Subcutaneous abdominal adipose tissue (tissue), 5 donors: ENCODE measurements around the gene NRG4.
A peak's percentile ranks its signal among the peaks of the same experiment; 100 is the strongest.

Experiments used
- H3K27ac ChIP-seq: one replicate; pipeline ENCODE4 v1.7.0; 2013; ENCODE audit warnings: low read depth, mild to moderate bottlenecking, inconsistent platforms, low read length, moderate library complexity
- H3K27me3 ChIP-seq, 5 donors: one replicate each; pipeline ENCODE4 v1.7.0; 2013; ENCODE audit warnings: low read length in 5 of 5, inconsistent platforms in 1 of 5; ENCODE audit not compliant: control insufficient read depth in 5 of 5, insufficient read depth in 4 of 5
- H3K36me3 ChIP-seq, 5 donors: one replicate each; pipeline ENCODE4 v1.7.0; 2013; ENCODE audit warnings: low read length in 5 of 5; ENCODE audit not compliant: control insufficient read depth in 5 of 5, insufficient read depth in 5 of 5
- H3K4me1 ChIP-seq, 5 donors: one replicate each; pipeline ENCODE4 v1.7.0; 2013; ENCODE audit warnings: low read length in 5 of 5, mild to moderate bottlenecking in 3 of 5, moderate library complexity in 1 of 5; ENCODE audit not compliant: control insufficient read depth in 5 of 5, insufficient read depth in 5 of 5
- H3K4me3 ChIP-seq, 5 donors: one replicate each; pipeline ENCODE4 v1.7.0; 2013; ENCODE audit warnings: low read length in 5 of 5, low read depth in 1 of 5
- H3K9ac ChIP-seq, 5 donors: one replicate each; pipeline ENCODE4 v1.7.0; 2013; ENCODE audit warnings: low read length in 5 of 5, mild to moderate bottlenecking in 4 of 5, moderate library complexity in 3 of 5
- H3K9me3 ChIP-seq, 5 donors: one replicate each; pipeline ENCODE4 v1.7.0; 2013; ENCODE audit warnings: low read length in 5 of 5; ENCODE audit not compliant: control insufficient read depth in 5 of 5
- donor health status: healthy.
- donor health status: healthy.
- donor health status: healthy.
- donor health status: healthy.
- donor health status: healthy.

NRG4 gene

GRCh38 chr15:75929799-75930565 lies 82.2 kb downstream of the NRG4 start:
- Histone ChIP-seq H3K36me3 (peaks cover 28 to 37% (median 34%) of the 10 kb centered on the region in 5 donors), H3K27me3 (no peaks in the 10 kb centered on the region), H3K9ac (peak overlapping the region in 1 of 5 donors; percentile 20)

GRCh38 chr15:75928680-75929608 lies 83.3 kb downstream of the NRG4 start:
- Histone ChIP-seq H3K4me1 (peaks cover 0 to 3% (median 0%) of the 10 kb centered on the region in 5 donors), H3K9ac (no peak overlapping the region), H3K36me3 (peaks cover 23 to 33% (median 30%) of the 10 kb centered on the region in 5 donors), H3K27ac (no peak overlapping the region), H3K4me3 (no peak overlapping the region), H3K9me3 (no peaks in the 10 kb centered on the region), H3K27me3 (no peaks in the 10 kb centered on the region)

More at GRCh38 chr15:75929799-75930565, 82.2 kb downstream of the NRG4 start:
- Histone ChIP-seq H3K4me3 (no peak overlapping the region), H3K27ac (no peak overlapping the region), H3K9me3 (no peaks in the 10 kb centered on the region), H3K4me1 (peaks cover 0 to 3% (median 0%) of the 10 kb centered on the region in 5 donors)

- no peak overlapping the region for H3K9ac ChIP-seq
- H3K36me3 ChIP-seq, result peaks cover 14 to 25% (median 20%) of the 10 kb centered on the region in 5 donors
- H3K27me3 ChIP-seq, result no peaks in the 10 kb centered on the region
- H3K9me3 ChIP-seq, result no peaks in the 10 kb centered on the region
- H3K4me1 ChIP-seq, result peaks cover under 1 to 5% (median 2%) of the 10 kb centered on the region in 5 donors
- H3K27ac ChIP-seq, result no peak overlapping the region
- no peak overlapping the region for H3K4me3 ChIP-seq
These were observed 84.6 kb downstream of the NRG4 start for GRCh38 chr15:75927601-75928000.

GRCh38 chr15:75926931-75927330 lies 85.3 kb downstream of the NRG4 start:
- Histone ChIP-seq H3K9me3 (no peaks in the 10 kb centered on the region), H3K4me3 (no peak overlapping the region), H3K27me3 (no peaks in the 10 kb centered on the region), H3K27ac (no peak overlapping the region), H3K36me3 (peaks cover 13 to 24% (median 16%) of the 10 kb centered on the region in 5 donors), H3K9ac (no peak overlapping the region), H3K4me1 (peaks cover 5 to 12% (median 9%) of the 10 kb centered on the region in 5 donors)

GRCh38 chr15:75925440-75925839 lies 86.8 kb downstream of the NRG4 start:
- Histone ChIP-seq H3K9me3 (no peaks in the 10 kb centered on the region), H3K36me3 (peaks cover 6 to 16% (median 12%) of the 10 kb centered on the region in 5 donors), H3K4me3 (no peak overlapping the region), H3K9ac (no peak overlapping the region), H3K27me3 (no peaks in the 10 kb centered on the region), H3K27ac (no peak overlapping the region), H3K4me1 (peaks cover 6 to 13% (median 9%) of the 10 kb centered on the region in 5 donors)

GRCh38 chr15:75924576-75924975 lies 87.6 kb downstream of the NRG4 start:
- no peak overlapping the region for H3K27ac ChIP-seq
- no peak overlapping the region for H3K9ac ChIP-seq
- peaks cover 4 to 15% (median 6%) of the 10 kb centered on the region in 5 donors for H3K36me3 ChIP-seq
- peaks cover 6 to 13% (median 9%) of the 10 kb centered on the region in 5 donors for H3K4me1 ChIP-seq
- H3K4me3 ChIP-seq, result no peak overlapping the region
- H3K9me3 ChIP-seq, result no peaks in the 10 kb centered on the region
- no peaks in the 10 kb centered on the region for H3K27me3 ChIP-seq

- H3K4me3 ChIP-seq, result no peak overlapping the region
- H3K4me1 ChIP-seq, result peaks cover 6 to 13% (median 9%) of the 10 kb centered on the region in 5 donors
- H3K36me3 ChIP-seq, result peaks cover 4 to 16% (median 10%) of the 10 kb centered on the region in 5 donors
- H3K9ac ChIP-seq, result no peak overlapping the region
- no peaks in the 10 kb centered on the region for H3K9me3 ChIP-seq
- H3K27me3 ChIP-seq, result no peaks in the 10 kb centered on the region
- no peak overlapping the region for H3K27ac ChIP-seq
These were observed 88.5 kb downstream of the NRG4 start for GRCh38 chr15:75923756-75924155.

GRCh38 chr15:75921732-75922703 lies 90.2 kb downstream of the NRG4 start:
- H3K27ac ChIP-seq, result no peak overlapping the region
- no peak overlapping the region for H3K9ac ChIP-seq
- no peaks in the 10 kb centered on the region for H3K9me3 ChIP-seq
- H3K4me1 ChIP-seq, result peaks cover 6 to 13% (median 9%) of the 10 kb centered on the region in 5 donors
- peaks cover 9 to 20% (median 19%) of the 10 kb centered on the region in 5 donors for H3K36me3 ChIP-seq
- H3K27me3 ChIP-seq, result no peaks in the 10 kb centered on the region
- no peak overlapping the region for H3K4me3 ChIP-seq

- Histone ChIP-seq H3K4me3 (no peak overlapping the region), H3K27me3 (no peaks in the 10 kb centered on the region), H3K9ac (no peak overlapping the region)
These were observed 92.1 kb downstream of the NRG4 start for GRCh38 chr15:75920079-75920478.

More at GRCh38 chr15:75920079-75920478, 92.1 kb downstream of the NRG4 start:
- Histone ChIP-seq H3K9me3 (no peaks in the 10 kb centered on the region), H3K4me1 (peaks cover 6 to 11% (median 9%) of the 10 kb centered on the region in 5 donors), H3K36me3 (peaks cover 10 to 25% (median 20%) of the 10 kb centered on the region in 5 donors), H3K27ac (no peak overlapping the region)
